Heart left ventricle (tissue), 16 donors: ENCODE measurements around the gene CRYZL1. TPM values are rescaled to one million over a fixed set of nuclear protein-coding genes. Genes with fewer than 3 reads are reported as not detected.

ENCODE experiments used
- ATAC-seq, 4 donors: fragments of 200-7000 bp; cut with Tn5 transposase; one replicate each; pipeline ENCODE4 v1.9.1; 2020 to 2022; ENCODE audit warnings: moderate library complexity in 4 of 4, mild to moderate bottlenecking in 3 of 4, moderate number of reproducible peaks in 1 of 4
- DNase-seq, 5 donors: peaks; one replicate each; pipeline ENCODE4 v3.0.0-alpha.2; 2020
- H3K27ac ChIP-seq, 12 donors: fragments of 200-600 bp; sonication (generic) in 4 of 12; one replicate each; pipeline versions ENCODE4 v1.5.0 to v1.8.0; 2016 to 2022; ENCODE audit warnings: mild to moderate bottlenecking in 2 of 12
- H3K27me3 ChIP-seq, 9 donors: fragments of 200-600 bp; sonication (generic) in 2 of 9; one replicate each; pipeline versions ENCODE4 v1.5.1 to v1.8.0; 2016 to 2022; ENCODE audit warnings: mild to moderate bottlenecking in 3 of 9
- H3K36me3 ChIP-seq, 9 donors: fragments of 200-600 bp; sonication (generic) in 2 of 9; one replicate each; pipeline versions ENCODE4 v1.5.0 to v1.8.0; 2018 to 2022; ENCODE audit warnings: mild to moderate bottlenecking in 2 of 9
- H3K4me1 ChIP-seq, 12 donors: fragments of 200-600 bp; sonication (generic) in 4 of 12; one replicate each; pipeline versions ENCODE4 v1.5.0 to v1.8.0; 2016 to 2022; ENCODE audit warnings: mild to moderate bottlenecking in 3 of 12
- H3K4me3 ChIP-seq, 12 donors: fragments of 200-600 bp; sonication (generic) in 4 of 12; one replicate each; pipeline versions ENCODE4 v1.5.0 to v1.8.0; 2017 to 2022; ENCODE audit warnings: mild to moderate bottlenecking in 9 of 12, moderate library complexity in 4 of 12
- H3K9me3 ChIP-seq, 12 donors: fragments of 200-600 bp; sonication (generic) in 4 of 12; one replicate each; pipeline versions ENCODE4 v1.5.0 to v1.8.0; 2016 to 2022; ENCODE audit warnings: mild to moderate bottlenecking in 1 of 12
- POLR2A ChIP-seq, 2 donors: fragments of 450-650 bp; IDR thresholded peaks; one replicate each; pipeline ENCODE4 v1.6.1; 2017; ENCODE audit warnings: antibody characterized with exemption in 2 of 2, mild to moderate bottlenecking in 2 of 2, moderate library complexity in 2 of 2
- WGBS, 4 donors: extraction: QIAGEN DNeasy Blood & Tissue Kit in 2 of 4; methylation state at CpG; one replicate each; pipeline versions ENCODE4 v1.1.5 to v1.1.7; 2013 to 2018; 5-methylcytosine and 5-hydroxymethylcytosine counted together
- intact Hi-C, 10 donors: fragments of 100-400 bp; cut with DNase I; formaldehyde crosslinking; loops; one replicate each; pipeline versions ENCODE4 v1.11.1 to v1.14.2; 2022
- polyA plus RNA-seq, 2 donors: library from polyadenylated mRNA; stranded (reverse); fragments of 200-250 nt; gene quantifications; one replicate each; pipeline ENCODE4 v1.2.3, GENCODE V29; 2013
- total RNA-seq, 9 donors: library from RNA; depleted of rRNA in 2 of 9; stranded (reverse); fragments of >200 nt in 2 of 9; fragmentation: NEBNext Ultra II Directional in 3 of 9; extraction: Animal tissue kit (Norgen Biotek cat#: 25700) in 3 of 9; gene quantifications; one replicate each; pipeline versions ENCODE4 v1.1.0 to v1.2.4, GENCODE V29; 2016 to 2023
- TF ChIP-seq, protein P1 (sequence below), 12 donors: fragments of 200-600 bp; sonication (generic) in 4 of 12; IDR thresholded peaks; one replicate each; pipeline versions ENCODE4 v1.5.0 to v1.8.0; 2018 to 2022; ENCODE audit warnings: antibody characterized with exemption in 12 of 12, mild to moderate bottlenecking in 5 of 12
- donor health status: ischemic (EF 13 %, LVEDD 7.1; RV severe dilation, severe dysfunction).
- donor health status: healthy with polysubstance abuse.
- donor health status: DM: no; HTN: yes; CAD: no.
- donor health status: DM: no; HTN: no; CAD: no.
- donor health status: ischemic (EF 25% LVEDD 6.9; RV normal size, moderate dysfunction).
- donor health status: ischemic (EF 25% LVEDD 5.7; RV mildly dilated, moderate dysfunction).
- donor health status: healthy.
- donor health status: DM: yes; HTN: yes; CAD: no.
- donor health status: ischemic (EF 35%, LVEDD 5.7; RV mildly dilated, moderate dysfunction).
- donor health status: nonischemic (EF 11% LVEDD 7.7; RV severe dilation, severe dysfunction).
- donor health status: DM: yes; HTN: yes; CAD: no.
- donor health status: PGD.
- donor health status: ischemic (EF 29% LVEDD 5.4; RV normal size, mild dysfunction).
- donor health status: nonischemic (EF 23%, LVEDD 6.1; RV moderate dilation, normal function).

The CRYZL1 gene
- total and polyA plus RNA-seq, 11 donors, result 15.2 to 33.8 (median 25.1) TPM

DNA sequence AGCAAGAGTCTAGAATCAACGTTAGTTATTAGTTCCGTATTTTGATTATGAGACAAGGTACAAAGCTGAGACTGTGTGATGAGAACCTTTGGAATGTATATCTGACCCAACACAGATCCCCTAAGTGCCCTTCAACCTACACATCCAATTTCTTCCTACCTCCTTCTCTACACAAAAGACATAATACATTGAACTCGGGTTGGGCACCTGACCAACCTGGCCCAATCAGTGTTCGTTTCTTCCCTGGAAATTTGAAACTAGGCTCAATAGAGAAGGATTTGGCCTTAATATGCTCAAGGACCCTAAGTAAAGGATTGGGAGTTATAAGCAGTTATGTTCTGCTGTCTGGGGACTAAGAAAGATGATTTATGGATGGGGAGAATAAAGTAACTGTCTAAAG lies 12.9 kb upstream of the CRYZL1 start:
- no peak overlapping the region for H3K27ac ChIP-seq
- intact Hi-C loops, result no loop called here

DNA sequence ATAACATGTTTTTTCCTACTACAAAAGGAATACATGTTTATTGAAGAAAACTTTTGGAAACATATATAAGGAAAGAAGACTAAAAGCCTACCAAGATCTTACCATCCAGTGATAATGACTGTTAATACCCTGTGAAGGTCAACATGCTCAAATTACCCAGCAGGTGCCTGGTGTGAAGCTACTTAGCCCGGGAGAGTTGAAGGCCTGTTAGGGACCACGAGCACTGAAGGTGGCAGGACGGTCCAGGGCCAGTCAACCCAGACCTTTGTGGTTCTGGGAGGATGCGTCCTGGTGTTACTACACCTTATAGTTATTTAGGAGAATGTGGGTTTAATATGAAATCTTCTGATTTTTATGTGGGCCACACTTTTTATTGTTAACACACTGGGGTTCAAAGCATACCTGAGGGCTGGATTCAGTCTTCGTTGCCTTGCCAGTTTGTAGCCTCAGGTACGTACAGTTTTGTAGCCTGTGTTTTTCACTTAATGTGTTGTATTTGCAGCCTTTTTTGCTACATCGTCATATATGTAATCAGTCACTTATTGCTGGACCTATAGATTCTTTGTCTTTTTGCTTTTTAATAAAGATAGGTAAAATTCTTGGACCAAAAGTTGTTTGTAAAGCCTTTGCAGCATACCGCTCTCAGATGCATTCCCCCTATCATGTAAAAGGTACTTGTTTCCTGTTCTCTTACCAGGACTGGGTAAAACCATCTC lies 10.6 kb upstream of the CRYZL1 start:
- TF ChIP-seq, protein P1, sequence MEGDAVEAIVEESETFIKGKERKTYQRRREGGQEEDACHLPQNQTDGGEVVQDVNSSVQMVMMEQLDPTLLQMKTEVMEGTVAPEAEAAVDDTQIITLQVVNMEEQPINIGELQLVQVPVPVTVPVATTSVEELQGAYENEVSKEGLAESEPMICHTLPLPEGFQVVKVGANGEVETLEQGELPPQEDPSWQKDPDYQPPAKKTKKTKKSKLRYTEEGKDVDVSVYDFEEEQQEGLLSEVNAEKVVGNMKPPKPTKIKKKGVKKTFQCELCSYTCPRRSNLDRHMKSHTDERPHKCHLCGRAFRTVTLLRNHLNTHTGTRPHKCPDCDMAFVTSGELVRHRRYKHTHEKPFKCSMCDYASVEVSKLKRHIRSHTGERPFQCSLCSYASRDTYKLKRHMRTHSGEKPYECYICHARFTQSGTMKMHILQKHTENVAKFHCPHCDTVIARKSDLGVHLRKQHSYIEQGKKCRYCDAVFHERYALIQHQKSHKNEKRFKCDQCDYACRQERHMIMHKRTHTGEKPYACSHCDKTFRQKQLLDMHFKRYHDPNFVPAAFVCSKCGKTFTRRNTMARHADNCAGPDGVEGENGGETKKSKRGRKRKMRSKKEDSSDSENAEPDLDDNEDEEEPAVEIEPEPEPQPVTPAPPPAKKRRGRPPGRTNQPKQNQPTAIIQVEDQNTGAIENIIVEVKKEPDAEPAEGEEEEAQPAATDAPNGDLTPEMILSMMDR (IDR thresholded peaks at IDR 0.05), result no peak
- TF ChIP-seq POLR2A (IDR thresholded peaks at IDR 0.05), result no peak
- Histone ChIP-seq H3K4me1 (peaks cover 0 to 58% (median 20%) of the 10 kb centered on the region in 12 donors), H3K36me3 (no peaks in the 10 kb centered on the region), H3K9me3 (no peaks in the 10 kb centered on the region), H3K4me3 (no peak overlapping the region), H3K27me3 (no peaks in the 10 kb centered on the region), H3K27ac (no peak overlapping the region)
- DNase-seq (no peak), ATAC-seq (no peak)
- intact Hi-C loops, result no loop called here
- 79 to 84% (median 81%) methylated on average over 8 of the region's 8 CpGs for WGBS, 4 donors

More for the DNA sequence above, 12.9 kb upstream of the CRYZL1 start:
- Histone ChIP-seq H3K36me3 (no peaks in the 10 kb centered on the region), H3K4me1 (peaks cover 0 to 77% (median 36%) of the 10 kb centered on the region in 12 donors), H3K4me3 (no peak overlapping the region), H3K9me3 (no peaks in the 10 kb centered on the region), H3K27me3 (no peaks in the 10 kb centered on the region)
- no peak for TF ChIP-seq POLR2A (IDR thresholded peaks at IDR 0.05)
- TF ChIP-seq, protein P1 (IDR thresholded peaks at IDR 0.05), result no peak
- ATAC-seq (no peak), DNase-seq (no peak)
- WGBS, 4 donors, result 92 to 96% (median 95%) methylated on average over 4 of the region's 4 CpGs

DNA sequence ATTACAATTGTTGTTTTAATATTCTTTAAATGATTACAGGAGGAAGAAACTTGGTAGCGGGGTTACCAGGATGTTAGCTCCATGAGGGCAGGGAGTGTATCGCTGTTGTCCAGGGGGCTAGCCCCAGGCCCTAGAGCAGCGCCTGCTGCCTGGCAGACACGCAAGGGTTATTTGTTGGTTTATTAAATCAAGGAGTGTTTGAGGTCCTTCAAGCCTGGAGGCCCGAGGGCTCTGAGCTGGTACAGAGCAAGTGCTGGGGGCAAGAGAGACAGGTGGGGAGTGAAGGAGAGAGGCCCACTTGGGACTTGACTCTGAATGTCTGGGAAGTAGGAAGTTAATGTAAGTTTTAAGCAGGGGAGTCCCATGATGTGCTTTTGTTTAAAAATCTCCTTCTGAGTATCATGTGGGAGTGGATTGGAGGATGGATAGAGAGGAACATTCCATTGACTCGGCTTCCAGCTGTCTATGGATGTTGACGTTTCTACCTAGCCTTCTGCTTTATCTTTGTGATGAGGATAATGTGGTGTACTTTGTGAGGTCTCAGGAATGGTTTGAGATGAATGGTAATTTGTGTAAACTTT lies 9.5 kb upstream of the CRYZL1 start:
- no peak overlapping the region for H3K27ac ChIP-seq
- H3K4me1 ChIP-seq, result peaks cover 0 to 47% (median 16%) of the 10 kb centered on the region in 12 donors
- DNase-seq (no peak), ATAC-seq (no peak)
- no peaks in the 10 kb centered on the region for H3K36me3 ChIP-seq
- no peak overlapping the region for H3K4me3 ChIP-seq
- intact Hi-C loops, result no loop called here
- no peaks in the 10 kb centered on the region for H3K9me3 ChIP-seq
- WGBS, 4 donors, result 82 to 85% (median 83%) methylated on average over 7 of the region's 7 CpGs
- TF ChIP-seq, protein P1 (IDR thresholded peaks at IDR 0.05), result no peak
- TF ChIP-seq POLR2A (IDR thresholded peaks at IDR 0.05), result no peak
- H3K27me3 ChIP-seq, result no peaks in the 10 kb centered on the region

DNA sequence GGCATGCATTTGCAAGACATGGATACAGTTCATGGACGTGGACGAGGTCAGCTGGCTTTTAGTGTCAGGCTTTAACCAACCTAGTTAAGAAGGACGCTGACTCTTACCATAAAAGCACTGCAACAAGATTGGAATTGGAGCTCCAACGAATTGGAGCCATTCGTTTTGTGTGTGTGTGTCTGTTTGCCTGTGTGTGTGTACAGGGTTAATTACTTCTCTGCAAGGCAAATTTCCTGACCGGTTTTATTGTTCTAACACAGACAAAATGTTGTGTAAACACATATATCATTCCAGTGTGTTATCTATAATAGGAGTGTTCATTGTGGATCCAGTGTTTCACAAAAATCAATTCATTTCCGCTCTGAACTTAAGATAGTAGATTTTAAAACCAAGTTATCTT lies 8.7 kb upstream of the CRYZL1 start:
- Histone ChIP-seq H3K9me3 (no peaks in the 10 kb centered on the region), H3K36me3 (no peaks in the 10 kb centered on the region), H3K27ac (no peak overlapping the region), H3K27me3 (no peaks in the 10 kb centered on the region), H3K4me3 (no peak overlapping the region), H3K4me1 (peaks cover 0 to 45% (median 10%) of the 10 kb centered on the region in 12 donors)
- no peak for DNase-seq
- TF ChIP-seq, protein P1 (IDR thresholded peaks at IDR 0.05), result no peak
- no peak for TF ChIP-seq POLR2A (IDR thresholded peaks at IDR 0.05)
- WGBS, 4 donors, result 73 to 77% (median 75%) methylated on average over 7 of the region's 7 CpGs
- intact Hi-C loops, result no loop called here
- ATAC-seq, result no peak
